GM18873 (cell line): ENCODE measurements around the gene DERA.
A peak's percentile ranks its signal among the peaks of the same experiment; 100 is the strongest.
"Not testable (repeated sequence)": the region's sequence is repeated elsewhere in the genome, so short reads cannot be mapped to it uniquely, and the experiment has no call there.

Experiments used
- ATAC-seq: cut with Tn5 transposase; IDR thresholded peaks from one replicate; pipeline ENCODE4 v1.9.1; 2021; ENCODE audit warnings: mild to moderate bottlenecking, moderate library complexity, moderate number of reproducible peaks; ENCODE audit not compliant: unreplicated experiment, low FRiP score

DERA gene

GRCh38 chr12:15910864-15911721 is at the start of gene DERA:
Gene DERA (plus strand): TSS chr12:15911332. CDS start chr12:15911384, 52 bp downstream.
- ATAC-seq, result peak; percentile 80

DNA sequence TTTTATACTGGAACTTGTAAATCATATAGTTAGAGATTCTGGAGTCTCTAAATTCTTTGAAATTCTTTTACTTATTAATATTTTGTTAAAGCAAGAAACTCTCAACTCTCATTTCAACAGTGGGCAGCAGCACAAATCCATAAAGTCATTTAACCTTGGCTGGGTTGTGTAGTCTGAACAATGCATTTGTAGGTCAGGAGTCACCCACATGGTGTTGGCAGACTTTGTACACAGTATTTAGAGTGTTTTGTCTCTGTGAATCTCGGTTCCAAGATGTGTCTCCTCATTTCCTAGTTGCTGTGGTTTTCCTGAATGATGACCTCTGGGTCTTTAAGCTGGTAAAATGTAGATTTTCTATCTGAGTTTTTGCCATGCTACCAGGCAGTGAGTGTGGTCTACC is 49.7 kb upstream of the DERA start:
- ATAC-seq, result no peak

GRCh38 chr12:15862840-15863239 is 48.3 kb upstream of the DERA start:
- ATAC-seq, result no peak

DNA sequence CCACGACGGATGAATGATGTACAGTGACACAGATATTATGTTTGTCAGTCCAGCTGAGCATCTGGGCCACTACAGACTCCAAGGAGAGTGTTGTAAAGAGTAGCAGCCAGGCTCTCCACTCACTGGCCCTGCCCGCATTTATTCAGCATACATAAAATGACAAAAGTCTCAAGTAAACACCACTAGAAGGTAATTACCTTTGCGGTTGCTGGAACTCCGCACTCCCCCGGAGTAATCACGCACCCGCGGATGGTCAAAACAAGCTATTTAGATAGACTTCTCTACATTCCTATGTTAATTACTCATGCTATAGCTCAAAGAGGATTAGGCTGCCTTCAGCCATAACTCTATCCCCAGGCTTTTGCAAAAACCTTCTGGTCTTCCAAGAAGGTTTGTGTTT is 47.8 kb upstream of the DERA start:
- ATAC-seq, result no peak

DNA sequence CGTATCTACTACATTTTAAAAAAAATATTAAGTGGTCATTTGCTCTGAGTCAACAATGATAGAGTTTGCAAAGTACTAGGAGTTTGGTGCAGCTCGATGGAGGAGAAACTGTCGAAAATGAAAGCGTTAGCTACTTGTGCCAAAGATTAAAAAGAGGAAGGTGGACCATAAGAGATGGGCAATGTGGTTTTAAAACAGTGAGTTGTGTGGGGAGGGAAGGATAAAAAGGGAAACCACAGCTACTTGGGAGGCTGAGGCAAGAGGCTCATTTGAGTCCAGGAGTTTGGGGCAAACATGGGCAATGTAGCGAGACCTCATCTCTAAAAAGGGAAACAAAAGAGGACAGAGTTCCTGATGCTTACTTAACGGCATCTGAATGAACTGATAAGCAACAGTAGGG is 47.1 kb upstream of the DERA start:
- peak; percentile 70 for ATAC-seq

- no peak for ATAC-seq
Measured at GRCh38 chr12:15868186-15868585, 42.9 kb upstream of the DERA start.

GRCh38 chr12:15873556-15873955 is 37.6 kb upstream of the DERA start:
- ATAC-seq, result no peak

DNA sequence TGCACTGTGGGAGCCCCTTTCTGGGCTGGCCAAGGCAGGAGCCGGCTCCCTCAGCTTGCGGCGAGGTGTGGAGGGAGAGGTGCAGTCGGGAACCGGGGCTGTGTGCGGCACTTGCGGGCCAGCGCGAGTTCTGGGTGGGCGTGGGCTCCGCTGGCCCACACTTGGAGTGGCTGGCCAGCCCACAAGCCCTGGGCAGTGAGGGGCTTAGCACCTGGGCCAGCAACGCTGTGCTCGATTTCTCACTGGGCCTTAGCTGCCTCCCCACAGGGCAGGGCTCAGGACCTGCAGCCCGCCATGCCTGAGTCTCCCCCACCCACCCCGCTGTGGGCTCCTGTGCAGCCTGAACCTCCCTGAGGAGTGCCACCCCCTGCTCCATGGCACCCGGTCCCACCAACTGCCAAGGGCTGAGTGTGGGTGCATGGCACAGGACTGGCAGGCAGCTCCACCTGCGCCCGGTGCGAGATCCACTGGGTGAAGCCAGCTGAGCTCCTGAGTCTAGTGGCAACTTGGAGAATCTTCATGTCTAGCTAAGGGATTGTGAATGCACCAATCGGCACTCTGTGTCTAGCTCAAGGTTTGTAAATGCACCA is 36.5 kb upstream of the DERA start:
- not testable (repeated sequence) for ATAC-seq

DNA sequence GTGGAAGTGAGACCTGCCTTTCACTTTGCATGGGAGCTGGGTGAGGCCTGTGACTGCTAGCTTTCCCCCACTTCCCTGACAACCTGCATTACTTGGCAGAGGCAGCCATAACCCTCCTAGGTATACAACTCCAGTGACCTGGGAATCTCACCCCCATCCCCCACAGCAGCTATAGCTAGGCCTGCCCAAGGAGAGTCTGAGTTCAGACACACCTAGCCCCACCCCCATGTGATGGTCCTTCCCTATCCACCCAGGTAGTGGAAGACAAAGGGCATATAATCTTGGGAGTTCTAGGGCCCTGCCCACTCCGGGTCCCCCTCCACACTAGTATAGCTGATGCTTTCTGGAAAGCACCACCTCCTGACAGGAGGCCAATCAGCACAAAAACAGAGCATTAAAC is 35.3 kb upstream of the DERA start:
- ATAC-seq, result no peak

DNA sequence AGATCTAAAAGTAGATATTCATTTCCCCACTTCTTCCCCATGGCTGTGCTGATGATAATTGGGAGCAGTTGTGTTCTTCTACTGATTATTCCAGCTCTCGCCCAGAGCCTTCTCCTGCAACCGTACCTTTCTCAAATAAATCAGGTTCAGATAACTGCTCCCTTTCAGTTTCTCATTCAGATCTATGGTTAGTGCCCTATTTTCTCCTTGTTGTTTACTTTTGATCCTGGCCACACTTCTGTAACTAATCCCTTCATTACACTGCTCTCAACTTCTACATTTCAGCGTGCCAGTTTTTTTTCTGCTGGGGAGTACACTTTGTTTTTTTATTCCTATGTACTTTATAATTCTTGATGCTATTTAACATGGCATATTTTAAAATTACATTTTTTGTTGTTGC is 31.7 kb upstream of the DERA start:
- ATAC-seq, result no peak

GRCh38 chr12:15880721-15881120 is 30.4 kb upstream of the DERA start:
- ATAC-seq, result no peak

GRCh38 chr12:15882118-15882971 is 28.8 kb upstream of the DERA start, which contains the start of gene STRAP:
Gene STRAP (plus strand): TSS chr12:15882387. CDS start chr12:15882708, 321 bp downstream.
- peak; percentile 99 for ATAC-seq

DNA sequence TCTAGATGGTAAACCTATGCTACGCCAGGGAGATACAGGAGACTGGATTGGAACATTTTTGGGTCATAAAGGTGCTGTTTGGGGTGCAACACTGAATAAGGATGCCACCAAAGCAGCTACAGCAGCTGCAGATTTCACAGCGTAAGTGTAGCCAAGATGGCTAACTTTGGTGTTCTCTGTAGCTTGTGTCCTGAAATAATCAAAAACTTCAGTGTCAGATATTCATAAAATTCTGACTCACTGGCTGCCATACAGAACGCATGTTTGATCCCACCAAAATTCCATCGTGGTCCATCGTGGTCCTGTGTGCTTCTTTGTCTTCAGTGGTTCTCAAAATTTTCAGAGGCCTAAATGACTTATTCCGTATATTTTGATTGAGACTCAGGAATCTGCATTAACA is 27.6 kb upstream of the DERA start:
- ATAC-seq, result no peak

- no peak for ATAC-seq
Measured at GRCh38 chr12:15886372-15887042, 24.6 kb upstream of the DERA start.

DNA sequence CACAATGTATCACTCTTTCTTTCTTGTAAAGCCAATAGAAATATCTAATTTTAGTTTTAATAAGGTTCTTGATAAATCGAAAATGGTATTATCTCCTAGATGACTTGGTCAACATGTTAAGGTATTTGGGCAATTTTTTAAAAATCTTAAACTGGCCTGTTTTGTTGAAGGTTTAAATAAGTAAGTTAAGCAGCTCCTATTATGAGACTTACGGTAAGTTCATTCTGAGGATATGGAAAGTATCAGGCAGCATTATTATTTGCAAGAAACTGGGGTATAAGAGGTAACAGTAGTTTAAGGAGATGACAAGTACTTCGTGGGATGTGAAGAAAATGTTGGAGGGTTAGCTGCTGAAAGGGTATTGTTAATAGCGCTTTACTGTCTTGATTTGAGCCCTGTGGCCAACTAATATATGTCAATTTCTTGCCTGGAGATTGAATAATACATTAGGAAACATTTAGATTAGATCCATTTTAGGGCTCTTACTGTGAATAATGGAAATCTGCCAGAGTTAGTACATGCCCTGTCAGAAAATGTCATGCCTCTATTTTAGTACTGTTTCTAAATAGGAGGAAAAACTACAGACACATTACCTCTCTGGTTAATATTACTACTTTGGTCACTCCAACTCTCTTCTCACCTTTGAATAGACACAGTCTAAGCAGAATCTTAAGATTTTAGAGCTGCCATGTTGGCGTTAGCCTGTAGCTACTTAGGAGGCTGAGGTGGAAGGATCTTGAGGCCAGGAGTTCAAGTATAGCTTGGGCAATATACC is 23.9 kb upstream of the DERA start:
- ATAC-seq, result no peak

- ATAC-seq, result no peak
Measured at GRCh38 chr12:15892645-15893259, 18.4 kb upstream of the DERA start.

DNA sequence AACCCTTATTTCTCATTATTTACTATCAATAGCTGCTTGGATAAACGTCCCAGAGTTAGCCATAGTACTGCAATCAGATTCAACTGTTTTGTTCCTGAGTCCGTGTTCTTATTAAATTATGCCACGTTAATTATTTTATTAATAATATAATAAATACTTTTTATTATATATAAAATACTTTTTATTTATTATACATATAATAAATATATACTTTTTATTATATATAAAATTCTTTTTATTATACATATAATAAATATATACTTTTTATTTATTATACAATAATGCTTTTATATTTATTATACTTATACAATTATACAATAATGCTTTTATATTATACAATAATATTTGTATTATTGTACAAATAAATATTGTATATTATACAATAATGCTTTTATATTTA is 17.9 kb upstream of the DERA start:
- ATAC-seq, result no peak

DNA sequence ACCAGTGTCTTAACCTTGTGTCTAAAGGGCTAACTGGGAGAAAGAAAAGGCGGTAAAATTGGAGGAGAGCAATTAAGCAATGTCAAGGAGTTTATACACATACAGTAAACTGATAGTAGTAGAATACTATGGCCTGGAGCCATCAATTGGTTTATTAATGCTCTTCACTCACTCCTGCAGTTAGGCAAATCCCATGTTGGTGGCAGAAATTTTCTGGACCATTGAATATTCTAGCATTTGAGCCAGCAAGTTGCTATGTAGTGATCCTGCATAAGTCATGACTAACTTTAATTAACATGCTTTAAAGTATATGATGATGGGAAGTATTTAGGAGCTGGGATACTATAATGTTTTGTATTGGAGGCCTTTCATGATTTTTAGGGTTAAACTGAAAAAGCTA is 14.3 kb upstream of the DERA start:
- no peak for ATAC-seq

- ATAC-seq, result no peak
Measured at GRCh38 chr12:15897433-15897832, 13.7 kb upstream of the DERA start.
